ENCODE measurements around the gene SMYD1.
"Not testable (repeated sequence)": the region's sequence is repeated elsewhere in the genome, so short reads cannot be mapped to it uniquely, and the experiment has no call there.

Gene SMYD1

GRCh38 chr2:88067598-88067997 is at the start of gene SMYD1:
SMYD1 (plus strand) TSS chr2:88067825; CDS start chr2:88067865, 40 bp downstream.
- no peak for DNase-seq (ENCODE audit: low spot score)

- DNase-seq (ENCODE audit: low spot score), result not testable (repeated sequence)
Observed at GRCh38 chr2:88018077-88018805, 49.4 kb upstream of the SMYD1 start.

- DNase-seq (ENCODE audit: low spot score), result no peak
Observed at GRCh38 chr2:88018909-88019308, 48.7 kb upstream of the SMYD1 start.

GRCh38 chr2:88019985-88020384 is 47.6 kb upstream of the SMYD1 start:
- DNase-seq (ENCODE audit: low spot score), result no peak

GRCh38 chr2:88022669-88022921 is 45.0 kb upstream of the SMYD1 start:
- DNase-seq (ENCODE audit: low spot score), result no peak

- DNase-seq (ENCODE audit: low spot score), result no peak
Observed at GRCh38 chr2:88024509-88024908, 43.1 kb upstream of the SMYD1 start.

- no peak for DNase-seq (ENCODE audit: low spot score)
Observed at GRCh38 chr2:88027697-88028389, 39.8 kb upstream of the SMYD1 start.

- DNase-seq (ENCODE audit: low spot score), result no peak
Observed at GRCh38 chr2:88028931-88029330, 38.7 kb upstream of the SMYD1 start.

GRCh38 chr2:88032070-88032702 is 35.4 kb upstream of the SMYD1 start:
- no peak for DNase-seq (ENCODE audit: low spot score)

GRCh38 chr2:88036182-88036581 is 31.4 kb upstream of the SMYD1 start:
- DNase-seq (ENCODE audit: low spot score), result no peak

- no peak for DNase-seq (ENCODE audit: low spot score)
Observed at GRCh38 chr2:88036606-88037005, 31.0 kb upstream of the SMYD1 start.

GRCh38 chr2:88038263-88039105 is 29.1 kb upstream of the SMYD1 start:
- DNase-seq (ENCODE audit: low spot score), result peak; percentile 38

- DNase-seq (ENCODE audit: low spot score), result no peak
Observed at GRCh38 chr2:88042476-88042875, 25.1 kb upstream of the SMYD1 start.

- not testable (repeated sequence) for DNase-seq (ENCODE audit: low spot score)
Observed at GRCh38 chr2:88045561-88045960, 22.1 kb upstream of the SMYD1 start.

GRCh38 chr2:88048541-88048940 is 19.1 kb upstream of the SMYD1 start:
- DNase-seq (ENCODE audit: low spot score), result no peak

- no peak for DNase-seq (ENCODE audit: low spot score)
Observed at GRCh38 chr2:88049622-88050021, 18.0 kb upstream of the SMYD1 start.

GRCh38 chr2:88051792-88052191 is 15.8 kb upstream of the SMYD1 start:
- no peak for DNase-seq (ENCODE audit: low spot score)

GRCh38 chr2:88053296-88053695 is 14.3 kb upstream of the SMYD1 start:
- no peak for DNase-seq (ENCODE audit: low spot score)

- no peak for DNase-seq (ENCODE audit: low spot score)
Observed at GRCh38 chr2:88053934-88054781, 13.5 kb upstream of the SMYD1 start.

- peak; percentile 32 for DNase-seq (ENCODE audit: low spot score)
Observed at GRCh38 chr2:88054782-88055370, 12.7 kb upstream of the SMYD1 start.
